ENCODE results near the gene NRDC.

Gene NRDC

GRCh38 chr1:51851882-51852396 is 26.6 kb downstream of the NRDC start:
- H3K9ac ChIP-seq (ENCODE audit: low read length) = no peak overlapping the region
- H3K9me2 ChIP-seq (replicated peaks; ENCODE audit: insufficient read depth, low read length) = no peaks in the 10 kb centered on the region
- H4K20me1 ChIP-seq (ENCODE audit: insufficient read depth, low read length) = no peaks in the 10 kb centered on the region
- no peak overlapping the region for H2AFZ ChIP-seq (ENCODE audit: low read length)
- no peak for TF ChIP-seq EZH2 (optimal IDR thresholded peaks at IDR 0.05; ENCODE audit: low read depth, low read length)
- no peak for TF ChIP-seq EZH2phosphoT487 (IDR thresholded peaks at IDR 0.05; ENCODE audit: low read length)
- TF ChIP-seq CTCF (IDR thresholded peaks at IDR 0.05; ENCODE audit: low read length) = no peak
- no peak for DNase-seq
- no peak overlapping the region for H3K27ac ChIP-seq (ENCODE audit: low read length)
- H3K79me2 ChIP-seq (ENCODE audit: low read length) = peaks cover 10% of the 10 kb centered on the region; the same call in 1 of the 2 replicates
- H3K36me3 ChIP-seq (replicated peaks; ENCODE audit: insufficient read depth, low read length) = no peaks in the 10 kb centered on the region
- no peaks in the 10 kb centered on the region for H3K9me3 ChIP-seq (replicated peaks; ENCODE audit: insufficient read depth, low read length)
- H3K4me1 ChIP-seq (ENCODE audit: low read length) = no peaks in the 10 kb centered on the region
- no peaks in the 10 kb centered on the region for H3K27me3 ChIP-seq (replicated peaks; ENCODE audit: insufficient read depth, low read length)
- no peaks in the 10 kb centered on the region for H3F3A ChIP-seq (ENCODE audit: insufficient read depth, low read length)
- H3K4me2 ChIP-seq (ENCODE audit: low read depth, low read length) = no peak overlapping the region
- no peak overlapping the region for H3K4me3 ChIP-seq (ENCODE audit: low read length)

- no peak overlapping the region for H2AFZ ChIP-seq (ENCODE audit: low read length)
- H3K4me1 ChIP-seq (ENCODE audit: low read length) = no peaks in the 10 kb centered on the region
- DNase-seq = no peak
- no peaks in the 10 kb centered on the region for H3F3A ChIP-seq (ENCODE audit: insufficient read depth, low read length)
- no peak overlapping the region for H3K4me3 ChIP-seq (ENCODE audit: low read length)
- H3K27ac ChIP-seq (ENCODE audit: low read length) = no peak overlapping the region
- H3K36me3 ChIP-seq (replicated peaks; ENCODE audit: insufficient read depth, low read length) = no peaks in the 10 kb centered on the region
- no peaks in the 10 kb centered on the region for H3K9me3 ChIP-seq (replicated peaks; ENCODE audit: insufficient read depth, low read length)
- H3K4me2 ChIP-seq (ENCODE audit: low read depth, low read length) = no peak overlapping the region
- 0 out of 2 replicates have a peak, but pooled peaks cover 3% of the 10 kb centered on the region for H3K79me2 ChIP-seq (ENCODE audit: low read length)
- no peaks in the 10 kb centered on the region for H3K27me3 ChIP-seq (replicated peaks; ENCODE audit: insufficient read depth, low read length)
- H3K9ac ChIP-seq (ENCODE audit: low read length) = no peak overlapping the region
- H4K20me1 ChIP-seq (ENCODE audit: insufficient read depth, low read length) = no peaks in the 10 kb centered on the region
- no peak for TF ChIP-seq EZH2phosphoT487 (IDR thresholded peaks at IDR 0.05; ENCODE audit: low read length)
- TF ChIP-seq EZH2 (optimal IDR thresholded peaks at IDR 0.05; ENCODE audit: low read depth, low read length) = no peak
- TF ChIP-seq CTCF (IDR thresholded peaks at IDR 0.05; ENCODE audit: low read length) = no peak
- no peaks in the 10 kb centered on the region for H3K9me2 ChIP-seq (replicated peaks; ENCODE audit: insufficient read depth, low read length)
Observed at GRCh38 chr1:51850420-51851223, 27.9 kb downstream of the NRDC start.

- Histone ChIP-seq H3K9me3 (replicated peaks; ENCODE audit: insufficient read depth, low read length) (no peaks in the 10 kb centered on the region), H3F3A (ENCODE audit: insufficient read depth, low read length) (no peaks in the 10 kb centered on the region), H3K79me2 (ENCODE audit: low read length) (peaks cover 20% of the 10 kb centered on the region), H3K9me2 (replicated peaks; ENCODE audit: insufficient read depth, low read length) (no peaks in the 10 kb centered on the region), H3K4me3 (ENCODE audit: low read length) (no peak overlapping the region), H4K20me1 (ENCODE audit: insufficient read depth, low read length) (no peaks in the 10 kb centered on the region), H3K9ac (ENCODE audit: low read length) (no peak overlapping the region), H3K4me2 (ENCODE audit: low read depth, low read length) (no peak overlapping the region), H3K36me3 (replicated peaks; ENCODE audit: insufficient read depth, low read length) (no peaks in the 10 kb centered on the region), H2AFZ (ENCODE audit: low read length) (no peak overlapping the region), H3K4me1 (ENCODE audit: low read length) (peaks cover 10% of the 10 kb centered on the region), H3K27ac (ENCODE audit: low read length) (no peak overlapping the region), H3K27me3 (replicated peaks; ENCODE audit: insufficient read depth, low read length) (no peaks in the 10 kb centered on the region)
- TF ChIP-seq EZH2phosphoT487 (IDR thresholded peaks at IDR 0.05; ENCODE audit: low read length) (no peak), EZH2 (optimal IDR thresholded peaks at IDR 0.05; ENCODE audit: low read depth, low read length) (no peak)
- no peak for DNase-seq
Observed at GRCh38 chr1:51847294-51847920, 31.1 kb downstream of the NRDC start.
